HEK293 (cell line): ENCODE data around the gene MAU2.
A peak's percentile ranks its signal among the peaks of the same experiment; 100 is the strongest.

Experiments used
- BCL11B ChIP-seq: fragments of 450-650 bp; formaldehyde crosslinking; IDR thresholded peaks from 2 replicates; pipeline ENCODE4 v1.5.1; 2016; ENCODE audit warnings: low read depth, missing biosample characterization, missing genetic modification characterization
- GLI2 ChIP-seq: fragments of 450-650 bp; formaldehyde crosslinking; IDR thresholded peaks from 2 replicates; pipeline ENCODE4; 2017; ENCODE audit warnings: missing biosample characterization, missing genetic modification characterization, low read depth, borderline replicate concordance
- GLI4 ChIP-seq: fragments of 450-650 bp; formaldehyde crosslinking; IDR thresholded peaks from 2 replicates; pipeline ENCODE4 v1.5.1; 2016; ENCODE audit warnings: missing biosample characterization, missing genetic modification characterization
- KLF1 ChIP-seq: fragments of 450-650 bp; formaldehyde crosslinking; IDR thresholded peaks from 2 replicates; pipeline ENCODE4 v1.5.1; 2016; ENCODE audit warnings: missing biosample characterization, missing genetic modification characterization
- PRDM1 ChIP-seq: fragments of 450-650 bp; formaldehyde crosslinking; IDR thresholded peaks from 2 replicates; pipeline ENCODE4; 2016; ENCODE audit warnings: missing biosample characterization, missing genetic modification characterization
- SCRT1 ChIP-seq: fragments of 450-650 bp; formaldehyde crosslinking; IDR thresholded peaks from 2 replicates; pipeline ENCODE4 v1.5.1; 2016; ENCODE audit warnings: missing biosample characterization, missing genetic modification characterization, borderline replicate concordance
- SP2 ChIP-seq: fragments of 450-650 bp; formaldehyde crosslinking; IDR thresholded peaks from 2 replicates; pipeline ENCODE4 v1.5.1; 2016; ENCODE audit warnings: missing biosample characterization, missing genetic modification characterization
- TRIM28 ChIP-seq: IDR thresholded peaks from 2 replicates; pipeline ENCODE4 v1.6.1; 2011; ENCODE audit warnings: low read length, control low read depth, borderline replicate concordance
- ZBTB48 ChIP-seq: fragments of 450-650 bp; formaldehyde crosslinking; IDR thresholded peaks from 2 replicates; pipeline ENCODE4 v1.5.1; 2016; ENCODE audit warnings: missing biosample characterization, missing genetic modification characterization
- ZBTB7A ChIP-seq: fragments of 450-650 bp; formaldehyde crosslinking; IDR thresholded peaks from 2 replicates; pipeline ENCODE4 v1.5.1; 2016; ENCODE audit warnings: low read depth, missing biosample characterization, missing genetic modification characterization
- ZNF132 ChIP-seq: fragments of 450-650 bp; formaldehyde crosslinking; IDR thresholded peaks from 2 replicates; pipeline ENCODE4 v1.5.1; 2017; ENCODE audit warnings: missing biosample characterization, missing genetic modification characterization, borderline replicate concordance
- ZNF138 ChIP-seq: fragments of 450-650 bp; formaldehyde crosslinking; IDR thresholded peaks from 2 replicates; pipeline ENCODE4 v1.5.1; 2016; ENCODE audit warnings: missing biosample characterization, missing genetic modification characterization, borderline replicate concordance
- ZNF146 ChIP-seq: fragments of 450-650 bp; formaldehyde crosslinking; IDR thresholded peaks from 2 replicates; pipeline ENCODE4 v1.5.1; 2016; ENCODE audit warnings: missing biosample characterization, missing genetic modification characterization
- ZNF155 ChIP-seq: fragments of 450-650 bp; formaldehyde crosslinking; IDR thresholded peaks from 2 replicates; pipeline ENCODE4 v1.5.1; 2016; ENCODE audit warnings: missing biosample characterization, missing genetic modification characterization
- ZNF169 ChIP-seq: fragments of 450-650 bp; formaldehyde crosslinking; IDR thresholded peaks from 2 replicates; pipeline ENCODE4 v1.5.1; 2016; ENCODE audit warnings: missing biosample characterization, missing genetic modification characterization
- ZNF23 ChIP-seq: fragments of 450-650 bp; formaldehyde crosslinking; IDR thresholded peaks from 2 replicates; pipeline ENCODE4 v1.5.1; 2016; ENCODE audit warnings: missing biosample characterization, missing genetic modification characterization, borderline replicate concordance
- ZNF274 ChIP-seq, 2 experiments: fragments of 200-500 bp in 1 of 2; fragments of 450-650 bp in 1 of 2; sonication (Bioruptor generic) in 1 of 2; formaldehyde crosslinking in 1 of 2; IDR thresholded peaks; 2 replicates each; pipeline versions ENCODE4 v1.5.1 to v1.6.1; 2014 to 2016; ENCODE audit warnings: borderline replicate concordance in 1 of 2, inconsistent platforms in 1 of 2, low read length in 1 of 2, missing biosample characterization in 1 of 2, missing genetic modification characterization in 1 of 2
- ZNF354C ChIP-seq: fragments of 450-650 bp; formaldehyde crosslinking; IDR thresholded peaks from 2 replicates; pipeline ENCODE4 v1.5.1; 2016; ENCODE audit warnings: missing biosample characterization, missing genetic modification characterization, low read depth, borderline replicate concordance
- ZNF473 ChIP-seq: fragments of 450-650 bp; formaldehyde crosslinking; IDR thresholded peaks from 2 replicates; pipeline ENCODE4 v1.5.1; 2017; ENCODE audit warnings: missing biosample characterization, missing genetic modification characterization
- ZNF571 ChIP-seq: fragments of 450-650 bp; formaldehyde crosslinking; IDR thresholded peaks from 2 replicates; pipeline ENCODE4 v1.5.0; 2017; ENCODE audit warnings: missing biosample characterization, missing genetic modification characterization
- ZNF624 ChIP-seq: fragments of 450-650 bp; formaldehyde crosslinking; IDR thresholded peaks from 2 replicates; pipeline ENCODE4 v1.5.1; 2017; ENCODE audit warnings: missing biosample characterization, missing genetic modification characterization
- ZNF768 ChIP-seq: fragments of 450-650 bp; formaldehyde crosslinking; IDR thresholded peaks from 2 replicates; pipeline ENCODE4 v1.5.1; 2018; ENCODE audit warnings: missing biosample characterization, mild to moderate bottlenecking, missing genetic modification characterization
- TF ChIP-seq, protein P1 (sequence below): fragments of 450-650 bp; formaldehyde crosslinking; IDR thresholded peaks from 2 replicates; pipeline ENCODE4 v1.5.1; 2016; ENCODE audit warnings: missing biosample characterization, missing genetic modification characterization
- TF ChIP-seq, protein P2 (sequence below): fragments of 450-650 bp; formaldehyde crosslinking; IDR thresholded peaks from 2 replicates; pipeline ENCODE4 v1.5.1; 2016; ENCODE audit warnings: missing biosample characterization, missing genetic modification characterization, borderline replicate concordance
- TF ChIP-seq, protein P3 (sequence below): fragments of 450-650 bp; formaldehyde crosslinking; IDR thresholded peaks from 2 replicates; pipeline ENCODE4 v1.5.1; 2016; ENCODE audit warnings: missing biosample characterization, missing genetic modification characterization
- TF ChIP-seq, protein P4 (sequence below): fragments of 450-650 bp; formaldehyde crosslinking; conservative IDR thresholded peaks from 2 replicates; pipeline ENCODE4 v1.5.1; 2016; ENCODE audit warnings: low read depth, missing biosample characterization, missing genetic modification characterization

MAU2 gene

DNA sequence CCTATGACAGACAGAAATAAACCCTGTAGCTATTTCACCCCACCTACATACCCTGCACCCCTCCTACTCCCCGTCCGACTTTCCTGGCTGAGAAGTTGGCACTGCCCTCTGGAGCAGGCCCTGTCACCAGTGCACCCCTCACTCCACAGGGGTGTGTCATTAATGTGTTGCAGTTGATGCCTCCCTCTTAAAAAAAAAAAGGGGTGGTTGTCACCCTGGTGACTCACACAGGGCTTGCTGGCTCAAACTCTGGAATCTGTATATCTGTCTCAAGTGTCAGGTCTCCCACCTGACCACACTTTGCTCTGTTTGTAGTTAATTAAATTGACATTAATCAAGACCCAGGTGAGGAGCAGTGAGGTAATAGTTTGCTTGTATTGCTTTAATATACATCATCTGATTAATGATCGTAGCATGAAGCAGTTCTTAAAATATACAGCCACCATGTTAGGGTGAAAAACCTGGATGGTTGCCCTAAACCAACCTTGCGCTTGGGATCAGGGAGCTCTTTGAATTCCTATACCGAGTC lies 82.8 kb downstream of the MAU2 start (continued):
- TF ChIP-seq GLI2 (tag by site-specific recombination): no peak
- TF ChIP-seq, protein P1, sequence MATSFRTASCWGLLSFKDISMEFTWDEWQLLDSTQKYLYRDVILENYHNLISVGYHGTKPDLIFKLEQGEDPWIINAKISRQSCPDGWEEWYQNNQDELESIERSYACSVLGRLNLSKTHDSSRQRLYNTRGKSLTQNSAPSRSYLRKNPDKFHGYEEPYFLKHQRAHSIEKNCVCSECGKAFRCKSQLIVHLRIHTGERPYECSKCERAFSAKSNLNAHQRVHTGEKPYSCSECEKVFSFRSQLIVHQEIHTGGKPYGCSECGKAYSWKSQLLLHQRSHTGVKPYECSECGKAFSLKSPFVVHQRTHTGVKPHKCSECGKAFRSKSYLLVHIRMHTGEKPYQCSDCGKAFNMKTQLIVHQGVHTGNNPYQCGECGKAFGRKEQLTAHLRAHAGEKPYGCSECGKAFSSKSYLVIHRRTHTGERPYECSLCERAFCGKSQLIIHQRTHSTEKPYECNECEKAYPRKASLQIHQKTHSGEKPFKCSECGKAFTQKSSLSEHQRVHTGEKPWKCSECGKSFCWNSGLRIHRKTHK (tag by site-specific recombination): no peak
- no peak for TF ChIP-seq GLI4
- no peak for TF ChIP-seq ZNF571
- TF ChIP-seq KLF1 (tag by site-specific recombination): peak; percentile 39
- TF ChIP-seq, protein P2, sequence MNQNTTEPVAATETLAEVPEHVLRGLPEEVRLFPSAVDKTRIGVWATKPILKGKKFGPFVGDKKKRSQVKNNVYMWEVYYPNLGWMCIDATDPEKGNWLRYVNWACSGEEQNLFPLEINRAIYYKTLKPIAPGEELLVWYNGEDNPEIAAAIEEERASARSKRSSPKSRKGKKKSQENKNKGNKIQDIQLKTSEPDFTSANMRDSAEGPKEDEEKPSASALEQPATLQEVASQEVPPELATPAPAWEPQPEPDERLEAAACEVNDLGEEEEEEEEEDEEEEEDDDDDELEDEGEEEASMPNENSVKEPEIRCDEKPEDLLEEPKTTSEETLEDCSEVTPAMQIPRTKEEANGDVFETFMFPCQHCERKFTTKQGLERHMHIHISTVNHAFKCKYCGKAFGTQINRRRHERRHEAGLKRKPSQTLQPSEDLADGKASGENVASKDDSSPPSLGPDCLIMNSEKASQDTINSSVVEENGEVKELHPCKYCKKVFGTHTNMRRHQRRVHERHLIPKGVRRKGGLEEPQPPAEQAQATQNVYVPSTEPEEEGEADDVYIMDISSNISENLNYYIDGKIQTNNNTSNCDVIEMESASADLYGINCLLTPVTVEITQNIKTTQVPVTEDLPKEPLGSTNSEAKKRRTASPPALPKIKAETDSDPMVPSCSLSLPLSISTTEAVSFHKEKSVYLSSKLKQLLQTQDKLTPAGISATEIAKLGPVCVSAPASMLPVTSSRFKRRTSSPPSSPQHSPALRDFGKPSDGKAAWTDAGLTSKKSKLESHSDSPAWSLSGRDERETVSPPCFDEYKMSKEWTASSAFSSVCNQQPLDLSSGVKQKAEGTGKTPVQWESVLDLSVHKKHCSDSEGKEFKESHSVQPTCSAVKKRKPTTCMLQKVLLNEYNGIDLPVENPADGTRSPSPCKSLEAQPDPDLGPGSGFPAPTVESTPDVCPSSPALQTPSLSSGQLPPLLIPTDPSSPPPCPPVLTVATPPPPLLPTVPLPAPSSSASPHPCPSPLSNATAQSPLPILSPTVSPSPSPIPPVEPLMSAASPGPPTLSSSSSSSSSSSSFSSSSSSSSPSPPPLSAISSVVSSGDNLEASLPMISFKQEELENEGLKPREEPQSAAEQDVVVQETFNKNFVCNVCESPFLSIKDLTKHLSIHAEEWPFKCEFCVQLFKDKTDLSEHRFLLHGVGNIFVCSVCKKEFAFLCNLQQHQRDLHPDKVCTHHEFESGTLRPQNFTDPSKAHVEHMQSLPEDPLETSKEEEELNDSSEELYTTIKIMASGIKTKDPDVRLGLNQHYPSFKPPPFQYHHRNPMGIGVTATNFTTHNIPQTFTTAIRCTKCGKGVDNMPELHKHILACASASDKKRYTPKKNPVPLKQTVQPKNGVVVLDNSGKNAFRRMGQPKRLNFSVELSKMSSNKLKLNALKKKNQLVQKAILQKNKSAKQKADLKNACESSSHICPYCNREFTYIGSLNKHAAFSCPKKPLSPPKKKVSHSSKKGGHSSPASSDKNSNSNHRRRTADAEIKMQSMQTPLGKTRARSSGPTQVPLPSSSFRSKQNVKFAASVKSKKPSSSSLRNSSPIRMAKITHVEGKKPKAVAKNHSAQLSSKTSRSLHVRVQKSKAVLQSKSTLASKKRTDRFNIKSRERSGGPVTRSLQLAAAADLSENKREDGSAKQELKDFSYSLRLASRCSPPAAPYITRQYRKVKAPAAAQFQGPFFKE: no peak
- no peak for TF ChIP-seq ZNF23 (tag by site-specific recombination)
- TF ChIP-seq ZNF155 (tag by site-specific recombination): no peak
- no peak for TF ChIP-seq ZNF169
- TF ChIP-seq ZNF624: no peak
- TF ChIP-seq ZBTB48: no peak
- TF ChIP-seq ZBTB7A: no peak
- TF ChIP-seq ZNF146 (tag by site-specific recombination): no peak
- TF ChIP-seq, protein P3, sequence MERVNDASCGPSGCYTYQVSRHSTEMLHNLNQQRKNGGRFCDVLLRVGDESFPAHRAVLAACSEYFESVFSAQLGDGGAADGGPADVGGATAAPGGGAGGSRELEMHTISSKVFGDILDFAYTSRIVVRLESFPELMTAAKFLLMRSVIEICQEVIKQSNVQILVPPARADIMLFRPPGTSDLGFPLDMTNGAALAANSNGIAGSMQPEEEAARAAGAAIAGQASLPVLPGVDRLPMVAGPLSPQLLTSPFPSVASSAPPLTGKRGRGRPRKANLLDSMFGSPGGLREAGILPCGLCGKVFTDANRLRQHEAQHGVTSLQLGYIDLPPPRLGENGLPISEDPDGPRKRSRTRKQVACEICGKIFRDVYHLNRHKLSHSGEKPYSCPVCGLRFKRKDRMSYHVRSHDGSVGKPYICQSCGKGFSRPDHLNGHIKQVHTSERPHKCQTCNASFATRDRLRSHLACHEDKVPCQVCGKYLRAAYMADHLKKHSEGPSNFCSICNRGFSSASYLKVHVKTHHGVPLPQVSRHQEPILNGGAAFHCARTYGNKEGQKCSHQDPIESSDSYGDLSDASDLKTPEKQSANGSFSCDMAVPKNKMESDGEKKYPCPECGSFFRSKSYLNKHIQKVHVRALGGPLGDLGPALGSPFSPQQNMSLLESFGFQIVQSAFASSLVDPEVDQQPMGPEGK (tag by site-specific recombination): peak; percentile 41; the same call in 1 of the 2 replicates
- TF ChIP-seq ZNF473 (tag by site-specific recombination): no peak
- TF ChIP-seq SCRT1 (tag by site-specific recombination): no peak
- TF ChIP-seq, protein P4, sequence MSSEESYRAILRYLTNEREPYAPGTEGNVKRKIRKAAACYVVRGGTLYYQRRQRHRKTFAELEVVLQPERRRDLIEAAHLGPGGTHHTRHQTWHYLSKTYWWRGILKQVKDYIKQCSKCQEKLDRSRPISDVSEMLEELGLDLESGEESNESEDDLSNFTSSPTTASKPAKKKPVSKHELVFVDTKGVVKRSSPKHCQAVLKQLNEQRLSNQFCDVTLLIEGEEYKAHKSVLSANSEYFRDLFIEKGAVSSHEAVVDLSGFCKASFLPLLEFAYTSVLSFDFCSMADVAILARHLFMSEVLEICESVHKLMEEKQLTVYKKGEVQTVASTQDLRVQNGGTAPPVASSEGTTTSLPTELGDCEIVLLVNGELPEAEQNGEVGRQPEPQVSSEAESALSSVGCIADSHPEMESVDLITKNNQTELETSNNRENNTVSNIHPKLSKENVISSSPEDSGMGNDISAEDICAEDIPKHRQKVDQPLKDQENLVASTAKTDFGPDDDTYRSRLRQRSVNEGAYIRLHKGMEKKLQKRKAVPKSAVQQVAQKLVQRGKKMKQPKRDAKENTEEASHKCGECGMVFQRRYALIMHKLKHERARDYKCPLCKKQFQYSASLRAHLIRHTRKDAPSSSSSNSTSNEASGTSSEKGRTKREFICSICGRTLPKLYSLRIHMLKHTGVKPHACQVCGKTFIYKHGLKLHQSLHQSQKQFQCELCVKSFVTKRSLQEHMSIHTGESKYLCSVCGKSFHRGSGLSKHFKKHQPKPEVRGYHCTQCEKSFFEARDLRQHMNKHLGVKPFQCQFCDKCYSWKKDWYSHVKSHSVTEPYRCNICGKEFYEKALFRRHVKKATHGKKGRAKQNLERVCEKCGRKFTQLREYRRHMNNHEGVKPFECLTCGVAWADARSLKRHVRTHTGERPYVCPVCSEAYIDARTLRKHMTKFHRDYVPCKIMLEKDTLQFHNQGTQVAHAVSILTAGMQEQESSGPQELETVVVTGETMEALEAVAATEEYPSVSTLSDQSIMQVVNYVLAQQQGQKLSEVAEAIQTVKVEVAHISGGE (tag by site-specific recombination): no peak
- TF ChIP-seq TRIM28: no peak
- TF ChIP-seq BCL11B (tag by site-specific recombination): no peak
- no peak for TF ChIP-seq PRDM1 (tag by site-specific recombination)
- TF ChIP-seq ZNF274 (IDR thresholded peaks at IDR 0.05; ENCODE audit: low read length): no peak
- TF ChIP-seq ZNF274 (tag by site-specific recombination; IDR thresholded peaks at IDR 0.05; ENCODE audit: borderline replicate concordance): no peak
- TF ChIP-seq SP2: peak; percentile 15; the same call in 1 of the 2 replicates
- TF ChIP-seq ZNF768 (tag by site-specific recombination): no peak
- no peak for TF ChIP-seq ZNF354C (tag by site-specific recombination)
- no peak for TF ChIP-seq ZNF132 (tag by site-specific recombination)
- TF ChIP-seq ZNF138 (tag by site-specific recombination): no peak
